Femur (tissue), 1 donor: ENCODE measurements around the gene SCRT2.
"Not testable (repeated sequence)": the region's sequence is repeated elsewhere in the genome, so short reads cannot be mapped to it uniquely, and the experiment has no call there.

Experiments used
- DNase-seq: peaks from one replicate; pipeline ENCODE4 v3.0.0-alpha.2; 2017

SCRT2 gene

DNA sequence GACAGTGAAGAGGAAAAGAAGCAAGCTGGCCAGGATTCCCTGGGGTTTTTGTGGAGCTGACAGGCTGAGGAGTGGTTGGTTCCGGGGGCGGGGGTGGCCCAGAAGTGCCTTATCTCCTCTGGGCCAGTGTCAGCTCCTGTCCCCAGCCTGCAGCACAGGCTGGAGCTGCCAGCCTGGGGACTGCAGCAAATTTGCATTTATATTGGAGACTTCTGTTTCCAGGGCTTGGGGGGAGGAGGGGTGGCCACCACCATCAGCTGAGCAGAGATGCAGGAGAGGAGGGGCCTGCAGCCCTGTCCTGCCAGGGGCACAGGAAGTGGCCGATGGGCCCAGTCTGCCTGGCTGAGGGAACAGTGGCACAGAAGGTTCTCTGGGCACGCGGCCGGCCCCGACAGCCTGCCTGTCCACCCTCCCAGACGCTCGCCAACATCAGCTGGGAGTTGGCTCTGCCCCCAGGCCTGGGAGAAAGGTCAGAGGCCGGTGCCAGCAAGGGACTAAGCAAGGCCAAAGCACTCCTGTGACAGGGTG lies 24.3 kb upstream of the SCRT2 start:
- no peak for DNase-seq

DNA sequence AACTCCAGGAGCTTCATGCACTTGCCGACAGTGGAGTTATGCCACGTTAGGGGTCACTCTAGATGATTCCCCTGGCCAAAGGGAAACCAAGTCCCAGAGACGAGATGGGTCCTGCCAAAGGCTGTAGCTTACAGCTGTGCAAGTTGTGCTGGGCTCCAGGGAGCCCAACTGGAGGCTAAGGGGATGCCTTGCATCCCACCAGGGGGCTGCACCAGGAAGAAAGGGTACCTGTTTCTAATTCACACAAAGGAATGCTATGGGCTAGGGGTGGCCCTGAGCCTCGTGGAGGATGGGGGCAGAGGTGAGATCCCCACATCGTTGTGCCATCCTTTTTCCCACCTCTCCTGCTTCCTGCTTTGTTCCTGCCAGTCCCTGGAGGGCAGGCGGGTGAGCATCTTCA lies 23.7 kb upstream of the SCRT2 start:
- DNase-seq, result no peak

DNA sequence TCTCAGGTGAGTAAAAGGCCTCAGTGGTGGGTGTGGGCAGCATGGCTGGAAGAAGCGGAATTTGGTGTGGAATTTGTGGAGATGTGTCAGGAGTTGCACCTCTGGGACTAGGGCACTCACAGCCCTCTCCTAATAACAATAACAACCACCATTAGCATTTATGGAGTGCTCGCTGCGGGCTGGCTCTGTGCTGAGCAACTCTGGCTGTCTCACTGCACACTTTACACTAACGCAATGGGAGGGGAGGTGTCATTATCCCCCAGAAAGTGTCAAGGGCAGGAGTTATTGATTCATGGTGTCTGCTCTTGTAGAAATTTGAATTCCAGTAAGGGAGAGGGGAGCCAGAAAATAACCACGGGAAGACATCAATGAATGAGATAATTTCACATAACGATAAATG lies 22.7 kb upstream of the SCRT2 start:
- no peak for DNase-seq

DNA sequence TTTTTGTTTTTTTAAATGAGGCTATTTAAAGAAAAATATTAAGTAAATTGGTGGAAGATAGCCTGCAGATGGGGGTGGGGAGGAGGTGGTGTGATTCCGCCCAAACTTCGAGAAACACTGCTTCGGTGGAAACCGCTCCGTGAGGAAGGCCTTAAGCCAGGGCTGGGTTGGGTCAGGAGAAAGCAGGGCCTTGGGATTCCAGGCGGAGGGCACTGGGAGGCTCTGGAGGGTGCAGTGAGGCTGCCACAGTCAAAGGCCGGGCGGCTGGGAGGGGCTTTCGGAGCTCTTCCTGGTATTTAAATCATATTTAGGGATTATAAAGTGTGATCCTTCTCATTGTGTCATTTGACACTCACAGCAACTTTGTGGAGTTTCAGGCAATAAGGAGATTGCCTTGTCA lies 22.2 kb upstream of the SCRT2 start:
- no peak for DNase-seq

DNA sequence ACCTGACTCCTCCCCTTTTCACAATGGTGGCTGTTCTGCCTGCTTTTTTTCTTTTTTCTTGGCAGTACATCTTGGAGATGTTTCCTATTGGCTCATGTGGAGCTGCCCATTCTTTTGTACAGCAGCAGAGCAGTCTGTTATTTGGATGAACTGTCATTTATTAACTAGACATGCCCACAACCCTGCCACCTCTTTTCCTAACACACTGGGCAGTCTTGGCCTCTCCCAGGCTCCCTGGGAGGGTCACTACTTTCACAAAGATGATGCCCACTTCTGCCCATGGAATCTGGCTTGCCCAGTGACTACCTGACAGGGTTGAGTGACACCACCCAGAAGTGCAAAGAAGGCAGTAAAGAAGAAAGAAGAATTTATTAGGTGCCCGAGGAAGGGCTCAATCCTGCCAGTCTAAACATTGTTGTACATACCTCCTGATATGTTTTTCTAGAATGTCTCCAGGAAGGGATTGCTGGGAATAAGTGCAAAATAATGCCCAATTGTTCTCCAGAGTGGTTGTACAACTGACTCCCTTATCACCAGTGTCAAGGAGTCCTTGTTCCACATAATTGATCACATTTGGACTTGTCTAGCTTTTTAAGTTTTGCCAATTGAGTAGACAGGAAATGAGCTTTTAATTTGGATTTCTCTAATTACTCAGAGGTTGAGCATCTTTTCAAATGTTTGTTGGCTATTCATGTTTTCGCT lies 19.7 kb upstream of the SCRT2 start:
- DNase-seq, result no peak

DNA sequence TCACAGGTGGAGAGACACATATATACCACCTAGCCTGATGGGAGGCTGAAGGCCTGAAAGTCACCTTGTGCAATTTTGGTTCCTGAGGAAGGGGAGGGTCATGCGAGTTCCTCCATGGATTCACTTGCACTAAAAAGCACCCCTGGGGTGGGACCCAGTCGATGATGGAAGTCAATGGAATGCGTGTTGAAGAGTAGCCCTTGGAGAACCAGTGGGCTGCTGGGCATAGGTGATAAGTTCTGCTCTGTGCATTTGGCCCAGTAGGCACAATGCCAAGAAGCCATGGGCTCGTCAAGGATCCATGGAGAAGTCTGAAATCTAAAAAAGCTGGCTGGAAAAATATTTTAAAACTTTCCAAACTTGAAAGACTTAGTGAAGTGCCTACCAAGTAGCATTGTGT lies 18.9 kb upstream of the SCRT2 start:
- DNase-seq, result no peak

DNA sequence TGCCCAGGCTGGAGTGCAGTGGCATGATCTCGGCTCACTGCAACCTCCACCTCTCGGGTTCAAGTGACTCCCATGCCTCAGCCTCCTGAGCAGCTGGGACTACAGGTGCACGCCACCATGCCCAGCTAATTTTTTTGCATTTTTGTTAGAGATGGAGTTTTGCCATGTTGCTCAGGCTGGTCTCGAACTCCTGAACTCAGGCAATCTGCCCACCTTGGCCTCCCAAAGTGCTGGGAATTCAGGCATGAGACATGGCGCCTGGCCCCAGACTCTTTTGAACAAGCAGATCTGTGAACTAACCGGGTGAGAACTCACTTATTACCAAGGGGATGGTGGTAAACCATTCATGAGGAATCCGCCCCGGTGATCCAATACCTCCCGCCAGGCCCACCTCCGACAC lies 18.2 kb upstream of the SCRT2 start:
- not testable (repeated sequence) for DNase-seq

DNA sequence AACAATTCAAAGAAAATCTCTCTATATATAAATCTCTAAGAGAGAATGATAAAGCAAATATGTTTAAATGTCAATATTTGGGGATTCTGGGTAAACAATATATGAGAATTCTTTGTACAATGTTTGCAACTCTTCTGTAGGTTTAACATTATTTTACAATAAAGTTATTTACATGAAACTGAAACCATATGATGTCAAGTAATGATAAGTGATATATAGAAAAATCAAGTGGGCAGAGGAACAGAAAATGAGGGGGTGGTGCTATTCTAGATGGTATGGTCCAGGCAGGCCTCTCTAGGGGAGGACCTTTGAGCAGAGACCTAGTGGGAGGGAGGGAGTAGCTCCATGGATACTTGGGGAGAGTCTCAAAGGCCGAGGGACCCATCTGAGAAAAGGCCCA lies 16.4 kb upstream of the SCRT2 start:
- no peak for DNase-seq

DNA sequence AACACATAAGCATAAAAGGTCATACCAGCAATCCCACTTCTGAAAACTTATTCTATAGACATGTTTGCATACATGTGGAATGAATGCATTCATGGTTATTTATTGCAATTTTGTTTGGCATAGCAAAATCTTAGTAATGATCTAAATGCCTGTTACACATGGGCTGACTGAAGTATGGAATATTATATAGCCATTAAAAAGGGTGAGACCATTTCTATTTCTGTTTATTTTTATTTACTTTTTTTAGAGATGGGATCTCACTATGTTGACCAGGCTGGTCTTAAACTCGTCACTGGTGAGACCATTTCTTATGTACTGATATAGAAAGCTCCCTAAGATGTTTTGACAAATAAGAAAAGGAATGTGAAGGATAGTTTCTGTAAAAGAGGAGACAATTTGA lies 14.3 kb upstream of the SCRT2 start:
- DNase-seq, result no peak

DNA sequence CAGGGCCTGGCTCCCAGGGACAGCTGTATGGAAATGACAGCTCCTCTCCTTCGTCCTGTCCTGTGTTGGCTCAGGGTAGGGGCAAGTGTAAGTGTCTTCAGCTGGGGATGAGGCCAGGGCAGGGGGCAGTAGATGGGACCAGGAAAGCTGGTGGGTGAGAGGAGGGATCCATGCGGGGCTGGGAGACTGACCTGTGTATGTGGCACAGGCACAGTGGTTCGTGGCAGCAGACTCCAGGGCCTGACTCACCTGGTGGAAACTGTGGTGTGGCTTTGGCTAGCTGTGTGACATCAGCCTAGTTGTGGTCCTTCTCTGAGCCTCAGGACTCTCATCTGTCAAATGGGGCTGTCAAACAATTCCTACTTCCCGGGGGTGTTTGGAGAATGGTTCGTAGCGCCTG lies 13.7 kb upstream of the SCRT2 start:
- no peak for DNase-seq

DNA sequence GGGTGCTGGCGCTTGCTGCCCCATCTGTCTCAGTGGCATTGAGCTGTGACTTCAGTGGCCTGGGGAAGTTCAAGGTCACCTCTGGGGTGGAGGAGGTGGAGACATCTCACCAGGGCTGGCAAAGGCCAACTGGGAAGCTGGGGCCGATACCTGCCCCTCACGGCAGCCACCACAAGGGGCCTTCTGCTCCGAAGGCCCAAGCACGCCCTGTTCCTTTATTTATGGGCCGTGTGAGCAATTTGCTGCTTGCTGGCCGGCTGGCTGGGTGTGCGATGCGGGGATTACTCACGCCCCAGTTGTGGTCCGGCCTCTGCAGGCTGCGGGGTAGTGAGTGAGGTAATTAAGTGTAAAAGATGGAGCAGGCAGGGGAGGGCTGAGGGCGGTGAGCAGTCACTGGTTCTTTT lies 13.2 kb upstream of the SCRT2 start:
- no peak for DNase-seq

DNA sequence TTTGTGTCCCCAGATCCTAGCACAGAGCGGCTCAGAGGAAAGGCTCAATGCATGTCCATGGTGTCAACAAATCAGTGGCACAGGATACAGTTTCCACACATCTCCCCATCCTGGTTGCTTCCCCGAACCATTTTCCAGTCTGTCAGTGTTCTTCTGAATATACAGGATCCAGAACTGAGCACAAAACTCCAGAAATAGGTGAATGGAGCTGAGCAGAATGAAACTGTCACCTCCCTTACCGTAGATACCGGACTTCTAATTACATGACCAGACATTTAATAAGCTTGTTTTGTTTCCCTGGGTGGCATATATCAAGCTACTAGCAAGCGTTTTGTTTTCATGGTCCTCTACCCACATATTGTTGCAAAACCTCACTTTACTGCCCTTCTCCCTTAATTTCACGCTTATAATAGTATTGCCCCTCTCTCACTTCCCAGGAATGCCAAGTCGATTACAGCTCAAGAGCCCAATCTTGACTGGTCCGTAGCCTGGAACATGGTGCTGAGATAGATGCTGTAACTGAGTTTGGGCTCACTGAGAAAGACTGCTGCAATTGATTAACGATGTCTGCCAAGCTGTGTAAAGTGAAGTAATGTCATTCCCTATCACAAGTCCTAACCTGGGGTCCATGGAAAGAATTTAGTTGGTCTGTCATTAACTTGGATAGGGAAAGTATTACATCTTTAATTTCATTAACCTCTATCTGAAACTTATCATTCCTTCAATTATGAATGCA lies 12.0 kb upstream of the SCRT2 start:
- DNase-seq, result no peak

DNA sequence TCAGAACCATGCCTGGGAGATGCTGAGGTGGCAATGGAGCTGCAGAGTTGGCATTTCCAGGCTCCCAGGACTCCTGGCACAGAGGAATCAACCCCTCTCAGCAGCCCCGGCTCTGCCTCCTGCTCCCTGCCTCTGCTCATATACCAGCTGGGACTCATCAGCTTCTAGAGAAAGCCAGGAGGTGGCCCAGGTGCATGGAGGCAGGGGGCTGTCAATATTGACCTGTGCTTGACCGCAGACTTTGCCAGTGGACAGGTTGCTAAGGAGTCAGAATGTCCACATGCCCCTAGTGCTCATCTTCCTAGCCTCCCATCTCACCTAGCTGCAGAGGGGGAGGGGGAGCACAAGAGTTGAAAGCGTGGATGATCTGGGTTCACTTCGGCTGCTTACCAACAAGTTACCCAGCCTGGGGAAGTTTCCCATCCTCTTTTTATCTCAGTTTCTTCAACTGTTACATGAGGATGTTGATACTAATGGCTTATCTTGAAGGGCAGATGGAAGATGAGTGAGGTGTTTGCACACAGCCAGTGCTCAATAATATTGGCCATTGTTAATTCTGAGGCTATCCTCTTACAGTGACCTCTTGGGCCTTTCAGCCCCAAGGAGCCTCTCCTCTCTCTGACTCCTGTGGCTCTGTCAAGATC lies 9.2 kb upstream of the SCRT2 start:
- no peak for DNase-seq

DNA sequence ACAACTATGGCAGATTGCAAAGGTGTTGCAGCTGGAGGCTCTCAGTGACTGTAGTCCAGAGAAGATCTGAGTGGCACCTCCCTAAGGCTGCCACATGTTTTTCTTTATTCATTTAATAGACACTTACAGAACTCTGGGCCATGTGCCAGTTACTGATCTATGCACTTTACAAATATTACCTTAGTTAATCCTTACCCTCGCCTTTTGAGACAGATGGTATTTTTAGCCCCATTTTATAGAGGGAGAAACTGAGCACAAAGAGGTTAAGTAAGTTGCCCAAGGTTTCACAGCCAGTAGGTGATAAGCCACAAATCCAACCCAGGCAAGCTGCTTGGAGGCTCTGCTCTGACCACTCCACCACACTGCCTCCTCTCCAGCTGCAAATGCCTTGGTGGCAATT lies 6.5 kb upstream of the SCRT2 start:
- no peak for DNase-seq

DNA sequence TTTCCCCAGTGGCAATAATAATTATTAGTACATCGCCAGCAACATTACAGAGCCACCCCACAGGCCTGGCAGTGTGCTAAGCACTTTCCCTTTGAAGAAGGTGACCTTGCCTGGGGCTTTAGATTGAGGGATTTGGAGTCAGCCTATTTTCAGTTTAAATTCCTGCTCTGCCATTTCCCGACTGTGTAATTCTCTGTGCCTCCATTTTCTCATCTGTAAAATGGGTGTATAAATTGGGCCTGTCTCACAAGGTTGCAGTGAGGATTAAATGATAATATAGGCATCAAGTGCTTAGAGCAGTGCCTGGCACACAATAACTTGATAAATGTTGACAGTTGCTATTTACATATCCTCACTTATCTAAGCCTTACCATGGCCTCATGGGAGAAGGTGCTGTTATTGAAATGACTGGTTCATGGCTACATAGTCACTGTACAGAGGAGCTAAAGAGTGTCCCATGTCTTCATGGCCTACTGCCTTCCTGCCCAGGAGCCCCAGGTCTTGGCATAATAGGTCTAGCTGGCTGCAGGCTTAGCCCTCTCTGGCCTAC lies 5.1 kb upstream of the SCRT2 start:
- no peak for DNase-seq

DNA sequence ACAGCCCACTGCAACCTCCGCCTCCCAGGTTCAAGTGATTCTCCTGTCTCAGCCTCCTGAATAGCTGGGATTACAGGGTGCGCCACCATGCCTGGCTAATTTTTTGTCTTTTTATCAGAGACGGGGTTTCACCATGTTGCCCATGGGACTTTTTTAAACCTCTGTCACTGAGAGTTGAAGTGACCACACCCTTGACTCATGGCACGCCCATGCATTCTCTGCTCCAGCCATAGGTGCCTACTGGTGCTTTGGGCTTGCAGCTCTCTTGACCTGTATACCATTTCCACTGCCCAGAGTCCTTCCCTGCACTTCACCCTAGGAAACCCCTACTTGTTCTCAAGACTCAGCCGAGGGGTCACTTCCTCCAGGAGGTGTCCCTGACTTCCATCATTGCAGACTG lies 2.4 kb upstream of the SCRT2 start:
- no peak for DNase-seq

DNA sequence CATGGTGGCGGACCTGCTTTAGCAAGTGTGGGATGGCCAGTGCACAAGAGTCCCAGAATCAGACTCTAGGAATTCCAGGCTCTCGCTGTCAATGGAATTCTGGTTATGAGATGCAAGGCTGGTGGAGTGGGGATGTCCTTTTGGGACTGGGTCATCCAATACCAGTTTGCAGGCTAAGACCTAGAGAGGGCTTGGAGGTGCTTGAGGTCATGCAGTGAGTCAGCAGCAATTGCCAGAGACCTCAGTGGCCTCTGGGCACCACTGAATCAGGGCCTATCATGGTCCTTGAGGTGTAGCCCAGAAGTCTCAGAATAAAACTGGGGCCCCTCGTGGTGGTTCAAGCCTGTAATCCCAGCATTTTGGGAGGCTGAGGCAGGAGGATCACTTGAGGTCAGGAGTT lies 1.4 kb upstream of the SCRT2 start:
- DNase-seq, result no peak

DNA sequence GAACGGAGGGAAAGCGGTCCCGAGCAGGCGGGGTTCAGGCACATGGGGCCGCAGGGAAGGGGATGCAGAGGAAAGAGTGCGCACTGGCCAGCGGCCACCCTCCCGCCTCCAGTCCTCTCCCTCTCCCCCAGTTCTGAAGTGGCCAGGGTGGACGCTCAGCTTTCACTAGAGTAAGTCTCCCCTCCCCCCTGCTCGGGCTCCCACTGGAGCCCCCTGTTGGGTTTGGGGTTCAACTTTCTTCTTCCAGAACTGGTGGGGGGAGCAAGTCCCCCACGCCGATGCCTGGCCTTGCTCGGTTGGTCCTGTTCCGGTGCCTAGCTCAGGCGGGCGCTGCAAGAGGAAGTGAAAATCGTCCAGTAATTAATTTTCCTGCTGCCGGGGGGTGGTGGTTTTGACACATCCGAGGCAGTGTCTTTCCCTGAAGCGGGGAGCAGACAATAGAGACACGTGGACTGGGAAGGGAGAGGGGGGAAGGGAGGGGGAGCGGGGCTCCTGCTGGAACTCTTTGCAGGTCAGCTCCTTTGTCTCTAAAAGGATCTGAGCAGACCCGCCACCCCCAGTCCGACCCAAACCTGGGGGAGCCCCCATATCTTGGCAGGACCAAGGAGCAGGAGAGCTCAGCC lies 824 bp upstream of the SCRT2 start:
- DNase-seq, result no peak

DNA sequence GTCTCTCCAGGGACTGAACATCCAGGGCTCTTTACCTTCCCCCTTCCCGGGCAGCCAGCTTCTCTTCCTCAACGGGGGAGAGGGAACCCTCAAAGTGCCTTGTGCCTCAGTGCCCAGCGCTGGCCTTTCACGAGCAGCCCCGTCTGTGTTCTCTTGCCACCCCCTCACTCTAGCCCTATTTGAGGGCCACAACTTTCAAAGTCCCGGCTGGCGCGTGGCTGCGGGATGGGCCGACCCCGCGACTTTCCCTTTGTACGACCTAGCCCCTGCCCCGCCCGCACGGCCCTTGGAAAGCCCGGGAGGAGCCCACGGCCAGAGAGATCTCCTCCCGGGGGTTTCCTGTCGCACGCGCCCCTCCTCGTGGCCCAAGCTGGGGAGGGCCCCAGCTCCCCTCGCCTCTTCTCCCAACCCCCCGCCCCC lies 559 bp downstream of the SCRT2 start:
- DNase-seq, result no peak

DNA sequence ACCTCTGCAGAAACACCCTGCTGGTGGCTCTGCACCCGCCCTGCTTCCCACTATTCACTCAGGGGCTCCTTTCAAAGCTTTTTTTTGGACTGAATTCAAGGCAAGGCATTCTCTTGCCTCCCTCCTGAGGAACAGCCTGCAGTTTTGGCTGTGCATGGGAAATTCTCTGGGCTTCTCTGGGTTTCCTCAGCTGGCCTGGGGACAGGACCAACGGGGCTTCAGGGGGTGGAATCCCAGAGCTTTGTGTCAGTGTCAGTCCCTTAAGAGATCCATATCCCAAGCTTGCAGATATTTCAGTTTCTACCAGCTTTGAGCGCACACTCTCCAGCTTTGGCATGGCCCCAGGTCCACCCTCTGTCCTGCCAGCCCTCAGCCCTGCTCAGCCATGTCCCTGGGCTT lies 2.0 kb downstream of the SCRT2 start:
- no peak for DNase-seq

DNA sequence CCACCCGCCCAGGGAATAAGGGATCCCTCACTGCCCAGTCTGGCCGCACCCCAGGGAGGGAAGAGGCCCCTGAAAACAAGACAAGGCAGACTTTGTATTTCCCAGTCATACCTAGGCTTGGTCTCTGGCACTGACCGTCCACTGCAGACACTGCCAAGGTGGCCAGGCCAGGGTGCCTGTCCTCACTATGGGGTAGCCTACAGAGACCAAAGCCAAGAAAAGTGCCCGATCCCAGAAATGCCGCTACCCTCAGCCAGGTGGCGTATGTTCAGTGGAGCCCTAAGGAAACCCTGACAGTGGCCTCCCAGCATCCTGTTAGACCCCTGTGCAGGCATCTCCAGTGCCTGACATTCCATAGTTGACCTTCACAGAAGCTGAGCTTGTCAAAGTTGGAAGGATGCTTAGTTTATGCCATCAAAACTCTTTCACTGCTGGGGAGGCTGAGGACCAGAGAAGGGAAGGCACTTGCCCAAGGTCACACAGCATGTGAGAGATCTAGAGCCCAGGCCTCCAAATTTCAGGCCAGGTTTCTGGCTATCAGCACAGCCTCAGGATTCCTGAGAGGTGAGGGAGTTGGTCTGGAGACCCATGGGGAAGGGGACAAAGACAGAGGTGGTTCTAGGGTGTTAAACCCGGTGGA lies 2.5 kb downstream of the SCRT2 start:
- DNase-seq, result no peak

DNA sequence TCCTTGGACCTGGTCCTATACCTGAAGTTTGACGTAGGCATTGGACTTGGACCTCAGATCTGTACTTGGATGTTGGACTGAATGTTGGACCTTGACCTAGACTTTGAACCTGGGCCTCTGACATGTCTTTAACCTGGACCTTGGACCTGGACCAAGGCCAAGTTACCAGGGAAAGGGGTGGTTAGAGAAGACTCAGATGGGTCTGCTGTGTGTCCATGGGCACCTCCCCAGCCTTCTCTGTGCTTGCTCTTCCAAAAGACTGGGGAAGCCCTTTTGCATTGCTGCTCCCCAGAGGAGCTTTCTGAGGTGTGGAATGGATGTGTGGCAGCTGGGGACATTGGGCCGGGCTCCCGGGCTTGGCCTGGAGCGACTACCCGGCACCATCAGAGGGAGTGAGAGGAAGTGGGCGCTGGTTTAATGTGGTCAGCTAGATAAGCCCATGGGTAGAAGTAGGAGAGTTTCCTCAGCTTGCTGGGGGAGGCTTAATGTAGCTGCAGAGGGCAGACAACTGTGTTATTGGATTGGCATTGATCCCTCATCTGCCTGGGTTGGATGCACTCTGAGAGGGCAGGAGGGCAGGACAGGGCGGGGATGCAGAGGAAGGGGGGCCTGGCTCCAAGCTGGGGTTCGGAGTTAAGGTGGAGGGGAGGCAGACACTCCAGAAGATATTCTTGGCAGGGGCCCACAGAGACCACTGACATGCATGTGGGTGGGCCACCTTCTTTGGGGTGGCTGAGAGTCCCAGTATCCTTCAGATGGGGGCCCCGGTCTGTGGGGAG lies 4.2 kb downstream of the SCRT2 start:
- no peak for DNase-seq
